Activated naive CD8-positive, alpha-beta T cell treated with anti-CD3 and anti-CD28 coated beads, Interleukin-2, amount 50 U/mL, for 24 hours (primary cell): ENCODE results near the gene CDCP2.

Experiments used
- ATAC-seq: fragments of 150-1000 bp; cut with Tn5 transposase; one replicate; pipeline ENCODE4 v1.10.0; 2021
- DNase-seq: peaks from one replicate; pipeline ENCODE4 v3.0.0; 2021
- H3K27ac Mint-ChIP-seq: one replicate; pipeline ENCODE4 v1.8.0; 2021; ENCODE audit warnings: mild to moderate bottlenecking, mixed read lengths
- H3K27me3 Mint-ChIP-seq: one replicate; pipeline ENCODE4 v1.8.0; 2021; ENCODE audit warnings: mixed read lengths
- H3K36me3 Mint-ChIP-seq: one replicate; pipeline ENCODE4 v1.8.0; 2021; ENCODE audit warnings: low read depth, mixed read lengths
- H3K4me1 Mint-ChIP-seq: one replicate; pipeline ENCODE4 v1.8.0; 2021; ENCODE audit warnings: mixed read lengths
- H3K4me3 Mint-ChIP-seq: one replicate; pipeline ENCODE4 v1.8.0; 2021; ENCODE audit warnings: mild to moderate bottlenecking, moderate library complexity, mixed read lengths
- H3K9me3 Mint-ChIP-seq: one replicate; pipeline ENCODE4 v1.8.0; 2021; ENCODE audit warnings: mixed read lengths

The CDCP2 gene

GRCh38 chr1:54158071-54158470, 5.3 kb upstream of the CDCP2 start:
- DNase-seq (no peak), ATAC-seq (no peak)
- H3K9me3 Mint-ChIP-seq: no peaks in the 10 kb centered on the region
- H3K4me1 Mint-ChIP-seq: no peaks in the 10 kb centered on the region
- no peaks in the 10 kb centered on the region for H3K36me3 Mint-ChIP-seq
- no peaks in the 10 kb centered on the region for H3K27me3 Mint-ChIP-seq
- no peak overlapping the region for H3K27ac Mint-ChIP-seq
- H3K4me3 Mint-ChIP-seq: no peak overlapping the region

DNA sequence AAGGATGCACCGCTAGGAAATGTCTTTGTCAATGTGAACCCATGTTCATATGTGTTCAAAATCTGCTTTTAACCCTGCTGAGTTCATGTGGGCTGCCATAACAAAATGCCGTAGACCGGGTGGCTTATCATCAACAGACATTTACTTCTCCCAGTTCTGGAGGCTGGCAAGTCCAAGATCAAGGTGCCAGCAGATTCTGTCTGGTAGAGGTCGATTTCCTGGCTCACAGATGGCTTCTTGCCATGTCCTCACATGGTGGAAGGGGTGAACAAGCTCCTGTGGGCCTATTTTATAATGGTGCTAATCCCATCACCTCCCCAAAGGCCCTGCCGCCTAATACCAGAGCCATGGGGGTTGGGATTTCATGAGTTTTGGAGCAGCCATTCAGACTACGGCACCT, 4.6 kb upstream of the CDCP2 start:
- no peak for ATAC-seq

GRCh38 chr1:54156986-54157385, 4.2 kb upstream of the CDCP2 start:
- H3K27ac Mint-ChIP-seq: no peak overlapping the region

More for the DNA sequence above, 4.6 kb upstream of the CDCP2 start:
- no peak overlapping the region for H3K27ac Mint-ChIP-seq
- no peaks in the 10 kb centered on the region for H3K36me3 Mint-ChIP-seq
- no peak overlapping the region for H3K4me3 Mint-ChIP-seq
- no peak for DNase-seq
- no peaks in the 10 kb centered on the region for H3K27me3 Mint-ChIP-seq
- no peaks in the 10 kb centered on the region for H3K4me1 Mint-ChIP-seq
- no peaks in the 10 kb centered on the region for H3K9me3 Mint-ChIP-seq

DNA sequence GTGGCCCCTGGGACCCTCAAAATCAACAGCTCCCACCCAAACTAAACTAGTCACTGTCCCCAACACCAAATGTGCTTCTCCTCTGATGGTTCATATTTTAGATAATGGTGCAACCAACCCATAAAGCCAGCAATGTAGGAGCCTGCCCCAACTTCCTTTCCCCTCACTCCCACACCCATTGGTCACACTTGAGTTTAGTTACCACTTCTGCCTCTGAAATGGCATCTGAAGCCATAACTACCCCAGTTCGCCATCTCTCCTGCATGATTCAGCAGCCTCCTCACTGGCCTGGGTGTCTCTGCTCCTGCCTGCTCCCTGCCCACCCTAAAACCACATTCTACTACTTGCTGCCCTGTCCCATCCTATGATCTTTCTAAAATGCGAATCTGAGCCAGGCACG, 3.4 kb upstream of the CDCP2 start:
- DNase-seq (no peak), ATAC-seq (no peak)
- Mint-ChIP-seq H3K27ac (no peak overlapping the region), H3K4me1 (no peaks in the 10 kb centered on the region), H3K9me3 (no peaks in the 10 kb centered on the region), H3K4me3 (no peak overlapping the region), H3K36me3 (no peaks in the 10 kb centered on the region), H3K27me3 (no peaks in the 10 kb centered on the region)

More at GRCh38 chr1:54156986-54157385, 4.2 kb upstream of the CDCP2 start:
- ATAC-seq (no peak), DNase-seq (no peak)
- H3K36me3 Mint-ChIP-seq: no peaks in the 10 kb centered on the region
- no peaks in the 10 kb centered on the region for H3K27me3 Mint-ChIP-seq
- H3K4me1 Mint-ChIP-seq: no peaks in the 10 kb centered on the region
- no peaks in the 10 kb centered on the region for H3K9me3 Mint-ChIP-seq
- H3K4me3 Mint-ChIP-seq: no peak overlapping the region

GRCh38 chr1:54153535-54154439, 987 bp upstream of the CDCP2 start:
- ATAC-seq (no peak), DNase-seq (no peak)
- Mint-ChIP-seq H3K4me3 (no peak overlapping the region), H3K9me3 (no peaks in the 10 kb centered on the region), H3K27me3 (no peaks in the 10 kb centered on the region), H3K36me3 (no peaks in the 10 kb centered on the region), H3K27ac (no peak overlapping the region), H3K4me1 (no peaks in the 10 kb centered on the region)

DNA sequence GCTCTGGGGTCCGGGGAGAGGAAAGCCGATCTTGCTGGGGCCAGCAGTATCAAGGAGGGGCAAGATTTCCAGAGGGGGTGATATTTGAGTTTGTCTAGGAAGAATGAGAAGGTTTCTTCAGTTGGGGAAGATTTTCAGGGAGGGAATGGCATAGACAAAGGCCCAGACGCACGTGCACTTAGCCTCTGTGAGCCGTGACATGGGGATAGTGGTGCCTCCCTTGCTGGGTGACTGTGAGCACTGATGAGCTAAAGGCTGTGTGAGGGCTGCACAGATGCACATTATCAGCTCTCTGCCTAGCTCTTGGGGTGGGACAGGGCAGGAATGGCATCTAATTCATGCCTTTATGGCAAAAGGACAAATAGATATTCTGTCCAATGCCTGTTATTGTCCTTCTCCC, 1.8 kb downstream of the CDCP2 start:
- Mint-ChIP-seq H3K27ac (no peak overlapping the region), H3K4me1 (no peaks in the 10 kb centered on the region), H3K9me3 (no peaks in the 10 kb centered on the region), H3K4me3 (no peak overlapping the region), H3K36me3 (no peaks in the 10 kb centered on the region), H3K27me3 (no peaks in the 10 kb centered on the region)
- no peak for ATAC-seq
- DNase-seq: no peak

DNA sequence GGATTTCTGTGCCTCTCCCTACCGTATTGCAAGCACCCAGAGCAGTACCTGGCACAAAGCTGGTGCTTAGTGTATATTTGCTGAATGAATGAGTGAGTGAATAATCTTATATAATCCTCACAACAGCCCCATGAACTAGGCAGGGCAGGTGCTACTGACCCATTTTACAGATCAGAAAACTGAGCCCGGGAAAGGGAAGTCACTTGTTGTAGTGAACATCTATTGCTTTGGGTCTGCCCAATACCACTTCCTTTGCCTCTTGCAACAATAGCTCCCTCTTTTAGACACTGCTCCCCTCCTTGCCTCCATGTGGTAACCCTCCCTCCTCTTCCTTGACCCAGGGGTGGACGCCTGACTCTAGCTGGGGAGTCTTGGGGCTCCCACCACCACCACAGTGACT, 3.1 kb downstream of the CDCP2 start:
- no peak overlapping the region for H3K27ac Mint-ChIP-seq
- ATAC-seq: no peak
- H3K4me3 Mint-ChIP-seq: no peak overlapping the region
- DNase-seq: no peak
- no peaks in the 10 kb centered on the region for H3K27me3 Mint-ChIP-seq
- no peaks in the 10 kb centered on the region for H3K9me3 Mint-ChIP-seq
- no peaks in the 10 kb centered on the region for H3K4me1 Mint-ChIP-seq
- no peaks in the 10 kb centered on the region for H3K36me3 Mint-ChIP-seq

DNA sequence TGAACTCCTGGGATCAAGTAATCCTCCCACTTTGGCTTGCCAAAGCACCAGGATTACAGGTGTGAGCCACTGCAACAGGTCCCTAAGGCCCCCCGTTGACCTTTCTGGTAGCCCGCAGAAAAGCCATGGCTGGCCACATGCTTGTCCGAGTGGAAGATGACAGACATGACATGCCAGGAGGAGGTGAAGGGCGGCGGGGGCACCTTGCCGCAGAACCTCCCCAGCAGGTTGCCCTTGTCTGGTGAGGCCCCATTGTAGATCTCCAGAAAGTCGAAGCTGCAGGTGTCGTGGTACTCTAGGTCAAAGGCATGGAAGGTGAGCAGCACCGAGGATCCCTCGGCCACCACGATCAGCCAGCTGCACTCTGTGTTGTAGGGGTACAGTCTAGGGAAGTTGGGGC, 8.4 kb downstream of the CDCP2 start:
- H3K9me3 Mint-ChIP-seq: no peaks in the 10 kb centered on the region
- no peaks in the 10 kb centered on the region for H3K27me3 Mint-ChIP-seq
- no peaks in the 10 kb centered on the region for H3K4me1 Mint-ChIP-seq
- H3K4me3 Mint-ChIP-seq: no peak overlapping the region
- H3K27ac Mint-ChIP-seq: no peak overlapping the region
- DNase-seq: no peak
- no peaks in the 10 kb centered on the region for H3K36me3 Mint-ChIP-seq
- no peak for ATAC-seq

GRCh38 chr1:54142146-54142900, 10.5 kb downstream of the CDCP2 start:
- no peaks in the 10 kb centered on the region for H3K27me3 Mint-ChIP-seq
- DNase-seq: no peak
- H3K4me3 Mint-ChIP-seq: no peak overlapping the region
- no peaks in the 10 kb centered on the region for H3K4me1 Mint-ChIP-seq
- no peaks in the 10 kb centered on the region for H3K36me3 Mint-ChIP-seq
- no peak for ATAC-seq
- H3K27ac Mint-ChIP-seq: no peak overlapping the region
- H3K9me3 Mint-ChIP-seq: no peaks in the 10 kb centered on the region

DNA sequence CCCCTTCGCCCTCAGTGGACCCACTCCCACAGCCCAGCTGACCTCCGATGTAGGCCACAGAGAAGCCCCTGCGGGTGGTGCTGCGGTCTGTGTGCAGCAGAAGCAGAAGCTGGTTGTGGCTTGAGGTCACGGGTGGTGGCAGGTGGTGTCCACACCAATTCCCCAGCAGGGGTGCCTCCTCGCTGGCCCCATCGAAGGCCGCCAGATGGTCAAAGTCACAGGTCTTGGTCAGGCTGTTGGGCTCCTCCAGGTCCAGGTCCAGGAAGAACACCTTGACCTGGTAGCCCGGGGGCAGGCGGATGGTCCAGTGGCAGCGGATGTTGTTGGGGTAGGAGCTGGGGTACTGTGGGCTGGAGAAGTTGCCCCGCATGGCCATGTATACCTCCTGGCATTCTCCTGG, 13.1 kb downstream of the CDCP2 start:
- ATAC-seq (no peak), DNase-seq (no peak)
- Mint-ChIP-seq H3K4me1 (no peaks in the 10 kb centered on the region), H3K27ac (no peak overlapping the region), H3K36me3 (no peaks in the 10 kb centered on the region), H3K27me3 (no peaks in the 10 kb centered on the region), H3K9me3 (no peaks in the 10 kb centered on the region), H3K4me3 (no peak overlapping the region)

DNA sequence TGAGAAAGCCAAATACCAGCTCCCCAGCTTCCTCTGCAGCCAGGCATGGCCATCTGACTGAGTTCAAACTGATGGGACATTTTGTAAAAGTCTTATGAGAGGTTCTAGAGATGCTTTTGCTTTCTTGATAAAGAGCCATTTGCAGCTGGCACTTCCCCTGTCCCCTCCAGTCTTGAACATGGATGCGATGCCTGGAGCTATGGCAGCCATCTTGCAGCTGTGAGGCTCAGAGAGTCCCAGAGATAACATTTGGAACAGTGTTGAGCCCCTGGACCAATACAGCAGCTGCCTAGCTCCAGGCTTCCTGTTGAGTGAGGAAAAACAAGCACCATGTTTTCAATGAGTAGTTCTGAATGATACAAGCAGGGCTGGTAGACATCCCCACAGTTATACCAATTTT, 13.8 kb downstream of the CDCP2 start:
- ATAC-seq: no peak
- H3K4me1 Mint-ChIP-seq: no peaks in the 10 kb centered on the region
- H3K27me3 Mint-ChIP-seq: no peaks in the 10 kb centered on the region
- no peak overlapping the region for H3K27ac Mint-ChIP-seq
- DNase-seq: no peak
- no peaks in the 10 kb centered on the region for H3K36me3 Mint-ChIP-seq
- no peaks in the 10 kb centered on the region for H3K9me3 Mint-ChIP-seq
- H3K4me3 Mint-ChIP-seq: no peak overlapping the region

GRCh38 chr1:54137534-54138061, 15.2 kb downstream of the CDCP2 start:
- no peaks in the 10 kb centered on the region for H3K9me3 Mint-ChIP-seq
- no peak for DNase-seq
- H3K27ac Mint-ChIP-seq: no peak overlapping the region
- H3K36me3 Mint-ChIP-seq: no peaks in the 10 kb centered on the region
- no peaks in the 10 kb centered on the region for H3K27me3 Mint-ChIP-seq
- H3K4me1 Mint-ChIP-seq: no peaks in the 10 kb centered on the region
- no peak overlapping the region for H3K4me3 Mint-ChIP-seq
- no peak for ATAC-seq

GRCh38 chr1:54136963-54137533, 15.8 kb downstream of the CDCP2 start:
- H3K4me3 Mint-ChIP-seq: no peak overlapping the region
- H3K27ac Mint-ChIP-seq: no peak overlapping the region

DNA sequence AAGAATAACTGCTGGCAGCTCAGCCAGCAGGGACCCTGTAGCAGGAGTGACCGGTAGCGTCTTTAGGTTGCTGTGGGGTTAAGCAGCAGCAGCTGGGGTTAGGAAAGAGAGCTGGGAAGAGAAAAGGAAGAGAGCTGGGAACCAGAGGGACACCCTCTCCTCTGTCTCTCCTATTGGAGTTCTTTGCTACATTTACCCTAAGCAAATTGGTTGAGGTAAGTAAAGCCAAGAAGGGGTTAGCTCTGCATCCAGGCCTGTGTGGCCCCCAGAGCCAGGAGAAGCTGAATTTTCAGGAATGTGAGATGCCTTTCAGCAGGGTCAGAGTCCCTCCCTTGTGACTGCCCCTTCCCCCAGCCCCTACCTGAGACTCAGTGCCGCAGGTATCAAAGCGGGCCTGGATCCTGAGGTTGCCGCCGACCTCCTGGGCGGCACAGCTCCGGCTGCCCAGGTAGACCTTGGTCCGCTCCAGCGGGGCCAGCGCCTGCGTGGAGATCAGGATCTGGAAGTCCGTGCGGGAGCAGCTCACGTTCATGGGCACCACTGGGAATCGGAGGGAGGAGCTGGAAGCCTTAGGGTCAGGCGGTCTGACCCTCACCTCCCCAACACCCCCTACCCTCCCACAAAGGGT, 16.4 kb downstream of the CDCP2 start:
- no peaks in the 10 kb centered on the region for H3K27me3 Mint-ChIP-seq
- no peaks in the 10 kb centered on the region for H3K9me3 Mint-ChIP-seq
- no peaks in the 10 kb centered on the region for H3K4me1 Mint-ChIP-seq
- ATAC-seq: no peak
- no peak overlapping the region for H3K4me3 Mint-ChIP-seq
- no peaks in the 10 kb centered on the region for H3K36me3 Mint-ChIP-seq
- H3K27ac Mint-ChIP-seq: no peak overlapping the region
- DNase-seq: no peak

More at GRCh38 chr1:54136963-54137533, 15.8 kb downstream of the CDCP2 start:
- no peaks in the 10 kb centered on the region for H3K36me3 Mint-ChIP-seq
- no peaks in the 10 kb centered on the region for H3K9me3 Mint-ChIP-seq
- ATAC-seq: no peak
- no peaks in the 10 kb centered on the region for H3K27me3 Mint-ChIP-seq
- no peak for DNase-seq
- no peaks in the 10 kb centered on the region for H3K4me1 Mint-ChIP-seq
